HUES6 (cell line): Measurements from ENCODE around the gene BTN3A1.

ENCODE experiments used
- H3K27ac ChIP-seq: 2 replicates; pipeline ENCODE4 v1.7.0; 2013; ENCODE audit warnings: low read depth, mild to moderate bottlenecking, low read length, inconsistent platforms
- H3K27me3 ChIP-seq: 2 replicates; pipeline ENCODE4 v1.6.1; 2013; ENCODE audit warnings: low read length; ENCODE audit not compliant: control insufficient read depth, insufficient read depth
- H3K36me3 ChIP-seq: 2 replicates; pipeline ENCODE4 v1.6.1; 2013; ENCODE audit warnings: low read length; ENCODE audit not compliant: control insufficient read depth, insufficient read depth
- H3K4me1 ChIP-seq: 2 replicates; pipeline ENCODE4 v1.6.1; 2013; ENCODE audit warnings: low read length; ENCODE audit not compliant: control insufficient read depth, insufficient read depth
- H3K4me3 ChIP-seq: 2 replicates; pipeline ENCODE4 v1.5.1; 2013; ENCODE audit warnings: low read depth, low read length
- H3K9ac ChIP-seq: one replicate; pipeline ENCODE4 v1.6.1; 2013; ENCODE audit warnings: mild to moderate bottlenecking, low read length
- H3K9me3 ChIP-seq: 2 replicates; pipeline ENCODE4 v1.6.1; 2013; ENCODE audit warnings: low read depth, low read length; ENCODE audit not compliant: control insufficient read depth, insufficient read depth

Gene BTN3A1

DNA sequence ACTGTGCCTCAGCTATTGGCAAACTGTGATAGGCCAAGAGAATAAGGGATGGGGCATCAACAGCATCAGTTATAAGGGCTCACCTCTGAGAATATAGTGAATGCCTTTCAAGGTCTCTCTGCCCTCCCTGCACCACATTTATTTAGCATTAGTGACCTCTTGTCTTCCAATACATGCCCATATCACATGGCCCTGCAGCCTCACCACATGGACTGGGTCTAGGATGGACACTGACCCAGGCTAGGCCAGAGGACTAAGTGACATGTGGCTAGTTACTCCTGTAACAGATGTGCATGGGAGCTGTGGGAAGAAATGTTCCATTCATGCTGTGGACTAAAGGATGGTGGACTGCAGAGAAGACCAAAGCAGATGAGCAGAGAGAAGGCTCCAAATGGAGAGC lies 22.3 kb upstream of the BTN3A1 start:
- no peaks in the 10 kb centered on the region for H3K36me3 ChIP-seq
- H3K4me3 ChIP-seq: no peak overlapping the region
- H3K9ac ChIP-seq: no peak overlapping the region
- H3K27ac ChIP-seq: no peak overlapping the region
- H3K27me3 ChIP-seq: no peaks in the 10 kb centered on the region; the same call in 1 of the 2 replicates
- H3K4me1 ChIP-seq: peaks cover 7% of the 10 kb centered on the region
- no peaks in the 10 kb centered on the region for H3K9me3 ChIP-seq

DNA sequence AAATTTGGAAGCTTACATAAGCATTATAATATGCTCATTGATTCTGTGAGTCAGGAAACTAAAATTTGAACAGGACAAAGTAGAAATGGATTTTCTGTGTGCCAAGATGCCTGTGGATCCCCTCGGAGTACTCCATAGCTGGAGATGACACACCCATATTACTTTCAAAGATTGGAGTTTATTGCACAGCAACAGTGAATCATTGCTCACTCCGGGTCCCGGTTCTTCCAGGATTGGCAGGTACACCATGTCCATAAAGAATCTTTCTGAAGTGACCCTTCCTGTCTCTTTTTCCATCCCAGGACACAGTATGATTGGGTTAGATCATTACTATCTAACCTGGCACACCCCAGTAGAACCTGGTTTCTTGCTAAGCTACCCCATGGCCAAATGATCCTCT lies 21.8 kb upstream of the BTN3A1 start:
- Histone ChIP-seq H3K4me3 (no peak overlapping the region), H3K36me3 (peaks cover 5% of the 10 kb centered on the region; the same call in 1 of the 2 replicates), H3K27ac (no peak overlapping the region), H3K27me3 (no peaks in the 10 kb centered on the region; the same call in 1 of the 2 replicates), H3K9me3 (no peaks in the 10 kb centered on the region), H3K4me1 (peaks cover 7% of the 10 kb centered on the region), H3K9ac (no peak overlapping the region)

DNA sequence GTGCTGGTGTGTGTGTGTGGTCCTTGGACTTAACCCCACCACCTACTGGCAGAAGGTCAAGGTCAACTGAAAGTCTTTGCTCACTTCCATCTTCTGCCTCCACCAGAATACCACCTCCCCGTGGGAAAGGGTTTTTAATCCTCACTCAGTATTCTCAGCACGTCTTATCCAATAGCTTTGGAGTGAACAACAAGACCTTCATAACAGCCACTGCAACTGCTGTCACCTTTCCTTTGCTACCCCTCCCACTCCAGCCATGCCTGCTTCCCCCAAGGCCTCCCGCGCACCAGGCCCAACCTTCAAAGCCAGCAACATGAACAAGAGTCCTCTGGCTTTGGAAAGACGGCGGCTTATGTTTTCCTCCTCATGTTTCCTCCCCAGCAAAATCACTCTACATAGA lies 20.0 kb upstream of the BTN3A1 start:
- no peaks in the 10 kb centered on the region for H3K9me3 ChIP-seq
- H3K27ac ChIP-seq: no peak overlapping the region
- H3K36me3 ChIP-seq: peaks cover 6% of the 10 kb centered on the region; the same call in 1 of the 2 replicates

DNA sequence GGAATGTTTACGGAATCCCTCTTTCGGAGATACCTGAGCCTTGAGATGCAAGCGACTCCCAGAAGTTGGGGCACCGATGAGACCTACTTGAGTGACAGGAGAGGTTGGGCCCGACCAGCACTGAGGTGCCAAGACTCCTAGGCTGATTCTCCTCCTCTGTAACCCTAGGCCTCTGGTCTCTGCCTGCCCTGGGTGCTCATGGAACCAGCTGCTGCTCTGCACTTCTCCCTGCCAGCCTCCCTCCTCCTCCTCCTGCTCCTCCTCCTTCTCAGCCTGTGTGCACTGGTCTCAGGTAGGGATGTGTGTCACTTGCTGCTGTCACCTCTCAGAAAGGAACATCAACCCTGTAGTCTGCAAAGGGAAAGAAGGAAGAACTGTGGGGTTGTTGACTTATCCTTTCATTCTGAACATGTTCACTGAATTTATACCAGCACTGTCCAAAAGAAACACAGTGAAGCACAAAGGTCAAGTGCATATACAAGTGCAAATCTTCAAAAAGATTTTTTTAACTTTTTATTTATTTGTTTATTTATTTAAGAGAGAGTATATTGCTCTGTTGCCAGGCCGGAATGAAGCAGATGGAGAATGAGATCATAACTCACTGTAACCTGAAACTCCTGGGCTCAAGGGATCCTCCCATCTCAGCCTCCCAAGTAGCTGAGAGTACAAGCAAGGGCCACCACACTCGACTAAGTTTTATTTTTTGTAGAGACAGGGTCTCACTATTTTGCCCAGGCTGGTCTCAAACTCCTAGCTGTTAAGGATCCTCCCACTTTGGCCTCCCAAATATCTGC lies 18.3 kb upstream of the BTN3A1 start:
- H3K9me3 ChIP-seq: no peaks in the 10 kb centered on the region
- no peaks in the 10 kb centered on the region for H3K27me3 ChIP-seq
- H3K36me3 ChIP-seq: peaks cover 10% of the 10 kb centered on the region; the same call in 1 of the 2 replicates
- H3K4me3 ChIP-seq: peak overlapping the region; percentile 83
- no peak overlapping the region for H3K27ac ChIP-seq
- H3K9ac ChIP-seq: peak overlapping the region; percentile 77
- peaks cover 21% of the 10 kb centered on the region for H3K4me1 ChIP-seq

More for the DNA sequence above, 20.0 kb upstream of the BTN3A1 start:
- Histone ChIP-seq H3K9ac (no peak overlapping the region), H3K4me1 (peaks cover 10% of the 10 kb centered on the region), H3K4me3 (no peak overlapping the region), H3K27me3 (no peaks in the 10 kb centered on the region; the same call in 1 of the 2 replicates)

DNA sequence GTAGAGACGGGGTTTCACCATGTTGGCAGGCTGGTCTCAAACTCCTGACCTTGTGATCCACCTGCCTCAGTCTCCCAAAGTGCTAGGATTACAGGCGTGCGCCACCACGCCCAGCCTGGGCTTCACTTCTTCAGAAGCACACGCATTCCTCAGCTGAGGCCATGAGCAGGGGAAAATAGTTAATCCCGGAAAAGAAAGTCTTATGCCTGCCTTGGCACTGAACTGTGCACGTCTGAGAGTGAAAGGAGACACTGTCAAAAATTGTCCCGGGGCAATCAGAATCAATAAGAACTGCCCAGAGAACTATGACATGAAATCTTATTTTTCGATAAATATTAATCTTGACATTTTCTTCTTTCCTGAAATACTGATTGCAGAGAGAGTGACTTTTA lies 16.3 kb upstream of the BTN3A1 start:
- H3K4me1 ChIP-seq: peaks cover 21% of the 10 kb centered on the region
- no peak overlapping the region for H3K9ac ChIP-seq
- no peak overlapping the region for H3K27ac ChIP-seq
- no peak overlapping the region for H3K4me3 ChIP-seq
- H3K36me3 ChIP-seq: peaks cover 24% of the 10 kb centered on the region
- no peaks in the 10 kb centered on the region for H3K9me3 ChIP-seq
- H3K27me3 ChIP-seq: no peaks in the 10 kb centered on the region

DNA sequence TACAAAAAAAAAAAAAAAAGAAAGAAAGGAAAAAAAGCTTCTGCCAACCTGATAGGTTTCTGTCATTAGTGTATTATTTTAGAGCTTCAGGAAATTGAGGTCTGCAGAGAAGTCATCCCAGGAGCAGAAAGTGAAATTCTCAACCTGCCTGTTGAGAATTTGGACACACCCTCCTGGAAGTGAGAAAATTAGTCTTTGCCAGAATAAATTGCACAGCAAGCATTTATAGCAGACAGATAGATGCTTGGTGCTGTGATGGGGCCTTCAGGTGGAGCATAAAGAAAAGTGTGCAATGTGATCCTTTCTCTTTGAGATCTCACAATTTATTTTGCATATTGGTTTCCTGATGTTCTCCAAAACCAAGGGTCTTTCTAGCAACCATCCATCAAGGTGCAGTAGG lies 14.5 kb upstream of the BTN3A1 start:
- Histone ChIP-seq H3K4me1 (peaks cover 21% of the 10 kb centered on the region), H3K9ac (no peak overlapping the region), H3K4me3 (no peak overlapping the region), H3K9me3 (no peaks in the 10 kb centered on the region), H3K36me3 (peaks cover 41% of the 10 kb centered on the region), H3K27me3 (no peaks in the 10 kb centered on the region), H3K27ac (no peak overlapping the region)

DNA sequence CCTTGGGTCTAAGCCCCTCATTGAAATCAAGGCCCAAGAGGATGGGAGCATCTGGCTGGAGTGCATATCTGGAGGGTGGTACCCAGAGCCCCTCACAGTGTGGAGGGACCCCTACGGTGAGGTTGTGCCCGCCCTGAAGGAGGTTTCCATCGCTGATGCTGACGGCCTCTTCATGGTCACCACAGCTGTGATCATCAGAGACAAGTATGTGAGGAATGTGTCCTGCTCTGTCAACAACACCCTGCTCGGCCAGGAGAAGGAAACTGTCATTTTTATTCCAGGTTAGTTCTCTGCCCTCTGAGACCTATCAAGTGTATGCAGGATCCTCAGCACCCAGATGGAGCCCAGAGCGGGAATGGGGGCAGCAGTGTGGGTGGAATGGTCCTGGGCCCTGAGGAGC lies 14.1 kb upstream of the BTN3A1 start:
- Histone ChIP-seq H3K4me3 (no peak overlapping the region), H3K9me3 (no peaks in the 10 kb centered on the region), H3K4me1 (peaks cover 21% of the 10 kb centered on the region), H3K9ac (no peak overlapping the region), H3K27ac (no peak overlapping the region), H3K27me3 (no peaks in the 10 kb centered on the region), H3K36me3 (peaks cover 45% of the 10 kb centered on the region)

DNA sequence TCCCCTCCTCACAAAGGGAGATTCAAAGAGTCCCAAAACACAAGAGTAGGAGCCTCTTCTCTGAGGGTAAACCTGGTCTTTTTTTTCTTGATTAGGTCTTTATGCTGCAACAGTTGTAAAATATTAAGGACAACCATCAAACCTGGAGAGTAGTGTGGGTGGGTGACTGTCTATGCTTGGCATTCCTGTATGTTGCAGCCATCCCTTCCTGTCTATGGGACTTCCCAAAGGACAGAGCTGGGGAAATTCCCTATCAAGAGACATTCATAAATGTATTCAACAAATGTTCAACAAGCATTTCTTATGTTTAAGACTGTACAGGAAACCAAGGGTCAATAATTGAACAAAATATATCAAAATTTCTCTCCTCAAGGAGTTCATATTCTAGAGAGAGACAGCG lies 13.6 kb upstream of the BTN3A1 start:
- Histone ChIP-seq H3K27ac (no peak overlapping the region), H3K9me3 (no peaks in the 10 kb centered on the region), H3K9ac (no peak overlapping the region), H3K27me3 (no peaks in the 10 kb centered on the region), H3K4me3 (no peak overlapping the region), H3K4me1 (peaks cover 21% of the 10 kb centered on the region), H3K36me3 (peaks cover 45% of the 10 kb centered on the region)

DNA sequence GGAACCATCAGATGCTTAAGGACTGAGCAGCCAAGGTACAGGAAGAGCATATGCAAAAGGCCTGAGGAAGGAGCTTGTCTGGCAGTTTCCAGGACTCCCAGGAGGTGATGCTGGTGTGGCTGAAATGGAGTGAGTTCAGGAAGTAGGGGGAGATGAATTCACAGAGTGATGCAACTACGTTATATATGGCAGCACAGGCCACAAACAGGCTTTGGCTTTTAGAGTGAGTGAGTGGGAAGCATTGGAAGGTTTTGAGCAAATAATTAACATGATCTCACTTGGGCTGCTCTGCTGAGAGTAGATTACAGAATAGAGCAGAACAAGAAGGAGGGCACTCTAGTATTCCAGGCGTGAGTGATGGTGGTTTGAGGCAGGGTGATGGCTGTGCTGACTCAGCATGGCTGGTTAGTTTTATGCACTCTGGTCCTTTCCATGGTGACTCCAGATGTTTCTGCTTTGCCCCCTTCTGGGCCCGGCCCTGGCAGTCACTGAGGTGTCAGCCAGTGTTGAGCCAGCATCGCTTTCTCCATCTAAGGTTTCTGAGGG lies 12.7 kb upstream of the BTN3A1 start:
- Histone ChIP-seq H3K27ac (0 out of 2 replicates have a peak overlapping the region, but pooled peaks have one; percentile 13), H3K9me3 (no peaks in the 10 kb centered on the region), H3K27me3 (no peaks in the 10 kb centered on the region), H3K4me1 (peaks cover 14% of the 10 kb centered on the region), H3K9ac (no peak overlapping the region), H3K36me3 (peaks cover 45% of the 10 kb centered on the region), H3K4me3 (no peak overlapping the region)

DNA sequence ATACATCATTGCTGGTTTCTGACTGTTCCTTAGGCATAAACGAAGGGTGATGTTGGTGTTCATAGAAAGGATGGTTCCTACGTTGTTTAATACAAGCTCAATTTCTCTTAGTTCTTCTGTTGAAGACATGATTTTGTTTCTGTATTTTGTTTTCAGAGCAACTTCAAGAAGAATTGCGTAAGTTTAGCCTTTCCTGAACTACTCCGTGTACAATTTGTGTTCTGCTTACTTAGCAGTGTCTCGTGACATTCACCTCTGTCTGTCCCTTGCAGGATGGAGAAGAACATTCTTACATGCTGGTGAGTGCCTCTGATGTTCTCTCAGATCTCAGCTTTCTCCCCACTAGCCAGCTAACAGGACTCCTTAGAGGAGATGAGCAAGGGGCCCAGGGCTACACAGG lies 11.5 kb upstream of the BTN3A1 start:
- H3K4me1 ChIP-seq: peaks cover 14% of the 10 kb centered on the region
- H3K9ac ChIP-seq: no peak overlapping the region
- H3K36me3 ChIP-seq: peaks cover 40% of the 10 kb centered on the region
- H3K9me3 ChIP-seq: no peaks in the 10 kb centered on the region
- H3K4me3 ChIP-seq: no peak overlapping the region
- no peak overlapping the region for H3K27ac ChIP-seq
- H3K27me3 ChIP-seq: no peaks in the 10 kb centered on the region

DNA sequence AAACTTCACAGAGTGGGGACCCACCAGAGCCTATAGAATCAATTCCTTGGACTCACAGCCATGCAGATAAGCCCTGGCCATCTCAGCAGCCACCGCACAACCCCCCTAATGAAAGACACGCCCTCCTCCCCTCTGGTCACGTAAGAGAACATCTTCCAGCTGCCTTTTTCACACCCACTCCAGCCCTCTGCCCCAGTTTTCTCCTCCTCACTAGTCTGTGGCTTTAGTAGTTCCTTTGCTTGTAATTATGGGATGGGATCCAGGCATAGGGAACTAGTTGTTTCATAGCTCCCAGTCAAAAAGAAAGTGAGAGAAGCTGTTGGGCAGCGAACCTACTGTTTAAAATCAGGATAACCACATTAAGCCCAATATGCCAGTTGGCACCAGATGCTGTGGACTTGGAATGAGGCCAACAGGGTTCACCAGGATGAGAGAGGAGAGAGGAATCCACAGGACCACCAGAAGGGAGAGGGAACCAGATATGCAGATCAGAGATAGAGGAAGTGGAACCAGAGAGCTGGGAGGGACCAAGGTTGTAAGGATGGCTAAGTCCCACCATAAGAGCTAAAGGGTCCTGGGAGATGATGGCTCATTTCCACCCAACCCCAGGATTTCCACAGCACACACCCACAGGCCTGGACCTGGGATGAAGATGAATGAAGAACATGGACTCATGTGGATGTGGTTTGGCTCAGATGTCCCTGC lies 9.0 kb upstream of the BTN3A1 start:
- Histone ChIP-seq H3K4me1 (peaks cover 3% of the 10 kb centered on the region; the same call in 1 of the 2 replicates), H3K27ac (no peak overlapping the region), H3K4me3 (no peak overlapping the region), H3K9me3 (no peaks in the 10 kb centered on the region), H3K36me3 (peaks cover 40% of the 10 kb centered on the region), H3K9ac (no peak overlapping the region), H3K27me3 (no peaks in the 10 kb centered on the region)
